ENCODE measurements around the gene SCP2.

The SCP2 gene

GRCh38 chr1:53087332-53088285 lies 160.5 kb downstream of the SCP2 start:
- Histone ChIP-seq H3K4me3 (replicated peaks; ENCODE audit: insufficient read depth, low read length) (no peak overlapping the region), H3K27me3 (ENCODE audit: insufficient read depth, poor library complexity, severe bottlenecking) (no peaks in the 10 kb centered on the region), H3K27ac (replicated peaks) (no peak overlapping the region)
- DNase-seq (ENCODE audit: low read depth in 1 of 2, low spot score in 1 of 2): no peak
- no peak for TF ChIP-seq POLR2AphosphoS5 (IDR thresholded peaks at IDR 0.05; ENCODE audit: low read depth)
- no peak for TF ChIP-seq GABPA (IDR thresholded peaks at IDR 0.05; ENCODE audit: low read depth)
- TF ChIP-seq REST (IDR thresholded peaks at IDR 0.05; ENCODE audit: insufficient replicate concordance, low read depth): no peak
- TF ChIP-seq CTCF (IDR thresholded peaks at IDR 0.05; ENCODE audit: insufficient read depth, low read length): no peak
- TF ChIP-seq SPI1 (IDR thresholded peaks at IDR 0.05; ENCODE audit: borderline replicate concordance, low read depth): no peak

- DNase-seq (ENCODE audit: low read depth in 1 of 2, low spot score in 1 of 2): no peak
- no peak overlapping the region for H3K4me3 ChIP-seq (replicated peaks; ENCODE audit: insufficient read depth, low read length)
- H3K27ac ChIP-seq (replicated peaks): no peak overlapping the region
- no peaks in the 10 kb centered on the region for H3K27me3 ChIP-seq (ENCODE audit: insufficient read depth, poor library complexity, severe bottlenecking)
- TF ChIP-seq REST (IDR thresholded peaks at IDR 0.05; ENCODE audit: insufficient replicate concordance, low read depth) (no peak), CTCF (IDR thresholded peaks at IDR 0.05; ENCODE audit: insufficient read depth, low read length) (no peak), SPI1 (IDR thresholded peaks at IDR 0.05; ENCODE audit: borderline replicate concordance, low read depth) (no peak), GABPA (IDR thresholded peaks at IDR 0.05; ENCODE audit: low read depth) (no peak), POLR2AphosphoS5 (IDR thresholded peaks at IDR 0.05; ENCODE audit: low read depth) (no peak)
Measured at GRCh38 chr1:53088616-53089300, 161.7 kb downstream of the SCP2 start.

GRCh38 chr1:53089478-53090226 lies 162.6 kb downstream of the SCP2 start:
- DNase-seq (ENCODE audit: low read depth in 1 of 2, low spot score in 1 of 2): no peak
- no peak overlapping the region for H3K4me3 ChIP-seq (replicated peaks; ENCODE audit: insufficient read depth, low read length)
- H3K27ac ChIP-seq (replicated peaks): no peak overlapping the region
- TF ChIP-seq REST (IDR thresholded peaks at IDR 0.05; ENCODE audit: insufficient replicate concordance, low read depth) (no peak), SPI1 (IDR thresholded peaks at IDR 0.05; ENCODE audit: borderline replicate concordance, low read depth) (no peak), POLR2AphosphoS5 (IDR thresholded peaks at IDR 0.05; ENCODE audit: low read depth) (no peak), GABPA (IDR thresholded peaks at IDR 0.05; ENCODE audit: low read depth) (no peak), CTCF (IDR thresholded peaks at IDR 0.05; ENCODE audit: insufficient read depth, low read length) (no peak)
- no peaks in the 10 kb centered on the region for H3K27me3 ChIP-seq (ENCODE audit: insufficient read depth, poor library complexity, severe bottlenecking)

All from HL-60 (cell line).